Keratinocyte (primary cell): Measurements from ENCODE around the gene RNF207. TPM values are rescaled to one million over a fixed set of nuclear protein-coding genes. Genes with fewer than 3 reads are reported as not detected.

ENCODE experiments used
- DNase-seq: peaks from one replicate; pipeline ENCODE4 v3.0.0-alpha.2; 2011; ENCODE audit warnings: low read depth, missing footprints, low spot score
- FAIRE-seq: peaks from 2 replicates; lab custom pipeline; 2011; peaks lifted over from hg19 to GRCh38; lab: Jason Lieb, UNC
- H2AFZ ChIP-seq: 2 replicates; pipeline ENCODE4 v1.6.0; 2012; ENCODE audit warnings: low read length, control low read depth, inconsistent platforms; ENCODE audit not compliant: control insufficient read depth
- H3K27ac ChIP-seq: 2 replicates; pipeline ENCODE4 v1.5.1; 2011; ENCODE audit warnings: low read length; ENCODE audit not compliant: control insufficient read depth, insufficient read depth
- H3K27me3 ChIP-seq: 3 replicates; pipeline ENCODE4 v1.6.0; 2011; ENCODE audit warnings: low read length; ENCODE audit not compliant: control insufficient read depth, insufficient read depth; ENCODE audit errors: extremely low read depth
- H3K36me3 ChIP-seq, 2 experiments: 2 replicates in 1 of 2; 3 replicates in 1 of 2; pipeline ENCODE4 v1.5.1; 2011; ENCODE audit warnings: low read length in 2 of 2, mild to moderate bottlenecking in 1 of 2; ENCODE audit not compliant: control insufficient read depth in 2 of 2, insufficient read depth in 2 of 2; ENCODE audit errors: extremely low read depth in 1 of 2
- H3K4me1 ChIP-seq: 3 replicates; pipeline ENCODE4 v1.5.1; 2011; ENCODE audit warnings: low read length; ENCODE audit not compliant: control insufficient read depth, insufficient read depth; ENCODE audit errors: extremely low read depth
- H3K4me2 ChIP-seq: 3 replicates; pipeline ENCODE4 v1.6.0; 2011; ENCODE audit warnings: low read depth, low read length; ENCODE audit not compliant: control insufficient read depth, insufficient read depth; ENCODE audit errors: extremely low read depth
- H3K4me3 ChIP-seq, 3 experiments: fragments of 200-600 bp in 1 of 3; sonication (generic) in 1 of 3; 2 replicates in 2 of 3; 3 replicates in 1 of 3; pipeline ENCODE4 v1.5.1; 2011 to 2016; ENCODE audit warnings: low read length in 3 of 3, mild to moderate bottlenecking in 3 of 3, control low read depth in 2 of 3, inconsistent platforms in 1 of 3, low read depth in 1 of 3, mixed read lengths in 1 of 3, mixed run types in 1 of 3, moderate library complexity in 1 of 3; ENCODE audit not compliant: control insufficient read depth in 2 of 3, insufficient read depth in 2 of 3; ENCODE audit errors: extremely low read depth in 1 of 3
- H3K79me2 ChIP-seq: 2 replicates; pipeline ENCODE4 v1.6.0; 2012; ENCODE audit warnings: low read length; ENCODE audit not compliant: control insufficient read depth, insufficient read depth
- H3K9ac ChIP-seq: 3 replicates; pipeline ENCODE4 v1.6.0; 2011; ENCODE audit warnings: low read length; ENCODE audit not compliant: control insufficient read depth, insufficient read depth; ENCODE audit errors: extremely low read depth
- H3K9me1 ChIP-seq: 3 replicates; pipeline ENCODE4 v1.6.0; 2011; ENCODE audit warnings: low read length; ENCODE audit not compliant: control insufficient read depth, insufficient read depth; ENCODE audit errors: extremely low read depth
- H3K9me3 ChIP-seq: 2 replicates; pipeline ENCODE4 v1.5.1; 2012; ENCODE audit warnings: low read depth, low read length; ENCODE audit not compliant: control insufficient read depth
- H4K20me1 ChIP-seq: 3 replicates; pipeline ENCODE4 v1.6.0; 2011; ENCODE audit warnings: low read length; ENCODE audit not compliant: control insufficient read depth, insufficient read depth; ENCODE audit errors: extremely low read depth
- CTCF ChIP-seq, 3 experiments: IDR thresholded peaks in 1 of 3; conservative IDR thresholded peaks in 1 of 3; optimal IDR thresholded peaks in 1 of 3; 2 replicates in 2 of 3; 3 replicates in 1 of 3; pipeline versions ENCODE3 to v1.5.1; 2011; ENCODE audit warnings: low read length in 3 of 3, mild to moderate bottlenecking in 3 of 3, moderate library complexity in 2 of 3, control low read depth in 1 of 3, inconsistent platforms in 1 of 3; ENCODE audit not compliant: insufficient read depth in 2 of 3; ENCODE audit errors: extremely low read depth in 1 of 3
- EZH2 ChIP-seq: IDR thresholded peaks from one replicate; pipeline ENCODE4 v1.6.1; 2012; ENCODE audit warnings: inconsistent platforms, mild to moderate bottlenecking, low read length, moderate library complexity
- dilution Hi-C: fragments of 300-500 bp; cut with MboI; formaldehyde crosslinking; loops from one replicate; pipeline ENCODE4 v1.7.0; 2020; ENCODE audit warnings: low sequenced_read_pairs; ENCODE audit not compliant: extremely low pct_ligation_motif_present
- polyA plus RNA-seq, 5 experiments: library from polyadenylated mRNA; depleted of rRNA in 3 of 5; stranded (reverse) in 3 of 5; stranded (forward) in 1 of 5; unstranded in 1 of 5; fragments of >200 nt; gene quantifications; 1 replicate in 1 of 5; 2 replicates in 3 of 5; 3 replicates in 1 of 5; pipeline versions ENCODE4 v1.2.1 to v1.2.3, GENCODE V29; 2011 to 2012; ENCODE audit warnings: missing spikeins in 2 of 5, low read depth in 1 of 5, low replicate concordance in 1 of 5

RNF207 gene
- polyA plus RNA-seq, 1 donor (not counting 4 experiments of a cell fraction or from before 2014, with no cell fraction given): 6.1 TPM

GRCh38 chr1:6265151-6265550, 59.2 kb downstream of the RNF207 start:
- TF ChIP-seq EZH2 (no peak), CTCF (optimal IDR thresholded peaks at IDR 0.05 in 1 of 3, IDR thresholded peaks at IDR 0.05 in 1 of 3, conservative IDR thresholded peaks at IDR 0.05 in 1 of 3; ENCODE audit: extremely low read depth in 1 of 3, insufficient read depth in 2 of 3, low read length in 3 of 3) (no peak)
- Histone ChIP-seq H3K79me2 (no peaks in the 10 kb centered on the region), H3K36me3 (peaks cover 11 to 14% of the 10 kb centered on the region in 2 experiments), H3K4me2 (no peak overlapping the region), H3K4me1 (peaks cover 22% of the 10 kb centered on the region), H3K9ac (no peak overlapping the region), H3K9me3 (no peaks in the 10 kb centered on the region), H3K27me3 (no peaks in the 10 kb centered on the region), H4K20me1 (no peaks in the 10 kb centered on the region), H3K27ac (no peak overlapping the region), H3K9me1 (no peaks in the 10 kb centered on the region), H3K4me3 (no peak overlapping the region), H2AFZ (no peak overlapping the region)
- FAIRE-seq (no peak), DNase-seq (no peak)
- dilution Hi-C loops: no loop called here

GRCh38 chr1:6266641-6267040, 60.7 kb downstream of the RNF207 start:
- DNase-seq (no peak), FAIRE-seq (no peak)
- H4K20me1 ChIP-seq: no peaks in the 10 kb centered on the region
- no peaks in the 10 kb centered on the region for H3K27me3 ChIP-seq
- H3K9me3 ChIP-seq: no peaks in the 10 kb centered on the region
- no peaks in the 10 kb centered on the region for H3K9me1 ChIP-seq
- TF ChIP-seq CTCF (optimal IDR thresholded peaks at IDR 0.05 in 1 of 3, IDR thresholded peaks at IDR 0.05 in 1 of 3, conservative IDR thresholded peaks at IDR 0.05 in 1 of 3; ENCODE audit: extremely low read depth in 1 of 3, insufficient read depth in 2 of 3, low read length in 3 of 3) (no peak), EZH2 (no peak)
- peaks cover 11 to 22% of the 10 kb centered on the region in 2 experiments for H3K36me3 ChIP-seq
- dilution Hi-C loops: no loop called here
- no peak overlapping the region for H2AFZ ChIP-seq
- H3K4me3 ChIP-seq: no peak overlapping the region
- H3K79me2 ChIP-seq: no peaks in the 10 kb centered on the region
- H3K4me1 ChIP-seq: peaks cover 22% of the 10 kb centered on the region
- H3K9ac ChIP-seq: no peak overlapping the region
- H3K4me2 ChIP-seq: no peak overlapping the region
- H3K27ac ChIP-seq: no peak overlapping the region
